Measurements from ENCODE around the gene IFNK.

The IFNK gene

GRCh38 chr9:27573634-27574590 is 49.8 kb downstream of the IFNK start:
- peak; percentile 99 for DNase-seq
